T-helper 1 cell treated with Interleukin-12 subunit alpha and Interleukin-12 subunit beta and Interleukin-4 antibody, amounts not matched to agents 30 μg/mL and 1 μg/mL, for 36 hours (primary cell): Measurements from ENCODE around the gene STX1A.

Experiments used
- H3K27ac Mint-ChIP-seq: one replicate; pipeline ENCODE4 v1.8.0; 2021; ENCODE audit warnings: mild to moderate bottlenecking, mixed read lengths
- H3K27me3 Mint-ChIP-seq: one replicate; pipeline ENCODE4 v1.8.0; 2021; ENCODE audit warnings: low read depth, mixed read lengths
- H3K36me3 Mint-ChIP-seq: one replicate; pipeline ENCODE4 v1.8.0; 2021; ENCODE audit warnings: low read depth, mixed read lengths
- H3K4me1 Mint-ChIP-seq: one replicate; pipeline ENCODE4 v1.8.0; 2021; ENCODE audit warnings: low read depth, mixed read lengths
- H3K4me3 Mint-ChIP-seq: one replicate; pipeline ENCODE4 v1.8.0; 2021; ENCODE audit warnings: mild to moderate bottlenecking, moderate library complexity, mixed read lengths
- H3K9me3 Mint-ChIP-seq: one replicate; pipeline ENCODE4 v1.8.0; 2021; ENCODE audit warnings: mixed read lengths

The STX1A gene

DNA sequence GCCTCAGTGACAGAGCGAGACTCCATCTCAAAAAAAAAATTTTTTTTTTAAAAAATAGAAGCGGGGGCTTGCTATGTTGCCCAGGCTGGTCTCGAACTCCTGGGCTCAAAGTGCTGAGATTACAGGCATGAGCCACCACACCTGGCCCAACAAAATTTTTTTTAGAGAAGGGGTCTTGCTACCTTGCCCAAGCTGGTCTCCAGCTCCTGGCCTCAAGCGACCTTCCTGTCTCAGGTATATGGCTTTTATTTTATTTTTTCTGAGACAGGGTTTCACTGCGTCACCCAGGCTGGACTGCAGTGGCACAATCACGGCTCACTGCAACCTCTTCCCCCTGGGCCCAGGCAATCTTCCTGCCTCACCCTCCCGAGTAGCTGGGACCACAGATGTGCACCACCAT, 20.7 kb upstream of the STX1A start:
- Mint-ChIP-seq H3K9me3 (no peaks in the 10 kb centered on the region), H3K4me3 (no peak overlapping the region), H3K4me1 (peaks cover 12% of the 10 kb centered on the region), H3K27ac (no peak overlapping the region), H3K27me3 (no peaks in the 10 kb centered on the region), H3K36me3 (peaks cover 3% of the 10 kb centered on the region)

DNA sequence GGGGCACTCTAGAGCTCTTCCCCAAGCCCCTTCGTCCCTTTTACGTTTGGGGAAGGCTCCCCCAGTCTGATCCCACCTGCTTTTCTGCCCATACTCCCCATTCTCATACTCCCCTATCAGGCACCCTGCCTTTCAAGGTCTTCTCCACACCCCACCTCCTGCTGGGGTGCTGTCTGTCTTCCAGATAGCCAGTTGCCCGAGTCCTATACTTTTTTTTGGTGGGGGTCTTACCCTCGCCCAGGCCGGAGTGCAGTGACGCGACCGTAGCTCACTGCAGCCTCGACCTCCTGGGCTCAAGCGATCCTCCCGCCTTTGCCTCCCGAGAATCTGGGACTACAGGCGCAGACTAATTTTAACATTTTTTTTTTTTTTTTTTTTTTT, 19.9 kb upstream of the STX1A start:
- Mint-ChIP-seq H3K27me3 (no peaks in the 10 kb centered on the region), H3K27ac (peak overlapping the region; percentile 74), H3K36me3 (peaks cover 3% of the 10 kb centered on the region), H3K4me1 (peaks cover 15% of the 10 kb centered on the region), H3K9me3 (no peaks in the 10 kb centered on the region), H3K4me3 (peak overlapping the region; percentile 95)

DNA sequence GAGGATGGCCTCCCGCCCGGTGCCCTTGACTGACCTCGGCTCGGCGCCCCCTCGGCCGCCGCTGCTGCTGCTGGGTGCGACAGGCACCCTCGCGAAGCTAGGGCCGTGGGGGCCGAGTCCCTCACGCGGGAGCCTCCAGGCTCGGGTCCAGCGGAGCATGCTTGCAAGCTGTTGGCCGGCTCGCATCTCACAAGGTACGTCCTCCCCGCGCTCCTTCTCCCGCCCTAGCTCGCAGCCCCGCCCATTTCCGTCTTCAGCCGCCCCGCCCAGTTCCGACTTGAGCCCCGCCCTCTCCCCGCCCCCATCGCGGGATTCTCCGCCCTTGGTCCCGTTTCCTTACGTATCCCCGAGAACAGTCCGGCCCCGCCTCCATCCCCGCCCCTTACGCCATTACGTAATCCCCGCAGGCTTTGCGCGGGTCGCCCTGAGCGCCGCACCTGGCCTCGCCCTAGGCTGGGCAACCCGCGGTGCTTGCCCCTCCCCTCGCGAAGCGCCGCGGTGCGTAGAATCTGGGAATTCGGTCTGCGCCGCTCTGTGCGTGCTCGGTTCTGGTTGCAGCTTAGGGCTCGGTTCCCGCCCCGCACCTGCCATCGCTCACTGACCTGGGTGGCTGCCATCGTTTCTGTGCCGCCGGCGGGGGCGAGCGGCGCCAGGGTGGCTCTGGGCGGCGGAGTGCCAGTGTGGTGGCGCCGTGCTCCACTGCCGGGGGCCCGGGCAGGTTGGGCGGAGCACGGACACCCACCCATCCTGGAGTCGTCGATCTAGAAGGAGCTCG, 19.3 kb upstream of the STX1A start, which contains the start of gene ABHD11:
Gene ABHD11, minus strand, starts transcription at position 191 of the 775 bp plus-strand sequence. Its CDS starts 32 bp downstream, at position 159.
- Mint-ChIP-seq H3K9me3 (no peaks in the 10 kb centered on the region), H3K27ac (peak within 1 kb of the TSS; percentile 96), H3K4me1 (peaks cover 15% of the 10 kb centered on the region), H3K27me3 (no peaks in the 10 kb centered on the region), H3K36me3 (peaks cover 3% of the 10 kb centered on the region), H3K4me3 (peak within 1 kb of the TSS; percentile 95)

DNA sequence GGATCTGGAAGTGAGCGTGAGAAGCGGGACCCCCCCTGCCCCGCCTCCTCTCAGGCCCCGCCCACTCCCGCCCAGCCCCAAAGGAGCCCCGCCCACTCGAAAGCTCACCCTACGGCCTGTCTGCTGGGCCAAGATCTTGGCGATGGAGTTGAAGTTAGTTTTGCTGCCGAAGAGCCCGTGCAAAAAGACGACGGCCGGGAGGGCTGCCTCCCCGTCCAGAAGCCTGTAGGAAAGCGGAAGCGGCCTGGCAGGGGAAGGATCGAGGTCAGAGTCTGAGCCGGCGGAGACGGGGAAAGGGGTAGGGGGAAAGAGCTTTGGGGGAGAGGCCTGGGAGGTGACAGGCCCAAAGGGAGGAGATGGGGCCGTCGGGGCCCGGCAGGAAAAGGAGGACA, 18.7 kb upstream of the STX1A start:
- Mint-ChIP-seq H3K4me3 (peak overlapping the region; percentile 95), H3K4me1 (peaks cover 15% of the 10 kb centered on the region), H3K36me3 (peaks cover 3% of the 10 kb centered on the region), H3K27me3 (no peaks in the 10 kb centered on the region), H3K9me3 (no peaks in the 10 kb centered on the region), H3K27ac (peak overlapping the region; percentile 96)

DNA sequence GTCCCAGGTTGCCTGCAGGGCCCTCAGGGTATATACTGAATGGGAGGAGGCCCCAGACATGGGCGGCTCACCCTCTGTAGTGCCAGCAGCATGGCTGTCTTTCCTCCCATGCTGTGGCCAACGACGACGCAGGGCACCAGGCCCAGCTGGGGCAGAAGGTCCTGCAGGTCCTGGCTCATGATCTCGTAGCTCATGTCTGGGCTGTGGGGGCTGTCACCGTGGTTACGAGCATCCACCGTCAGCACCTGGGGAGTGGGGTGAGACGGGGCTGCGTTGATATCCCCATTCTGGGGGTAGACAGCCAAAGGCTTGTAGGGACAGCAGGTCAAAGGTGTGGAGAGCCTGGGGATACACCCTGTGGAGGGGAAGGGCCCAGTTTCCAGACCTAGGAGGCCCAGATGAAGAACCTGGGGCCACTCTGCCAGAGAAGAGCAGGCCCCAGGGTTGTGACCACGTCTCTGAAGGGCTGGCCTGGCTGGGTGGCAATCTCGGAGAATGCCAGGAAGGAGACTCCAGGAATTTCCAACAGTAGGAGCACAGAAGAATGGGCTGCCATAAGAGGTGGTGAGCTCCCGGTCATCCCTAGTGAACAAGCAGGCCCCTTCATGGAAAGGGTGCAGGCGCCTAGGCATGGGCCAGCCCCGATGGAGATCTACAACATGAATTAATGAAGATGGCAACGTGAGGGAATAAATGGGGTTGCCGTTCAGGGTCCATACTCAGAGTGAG, 18.2 kb upstream of the STX1A start:
- peak overlapping the region; percentile 95 for H3K4me3 Mint-ChIP-seq
- no peaks in the 10 kb centered on the region for H3K27me3 Mint-ChIP-seq
- H3K4me1 Mint-ChIP-seq = peaks cover 15% of the 10 kb centered on the region
- peak overlapping the region; percentile 96 for H3K27ac Mint-ChIP-seq
- H3K36me3 Mint-ChIP-seq = peaks cover 3% of the 10 kb centered on the region
- H3K9me3 Mint-ChIP-seq = no peaks in the 10 kb centered on the region

DNA sequence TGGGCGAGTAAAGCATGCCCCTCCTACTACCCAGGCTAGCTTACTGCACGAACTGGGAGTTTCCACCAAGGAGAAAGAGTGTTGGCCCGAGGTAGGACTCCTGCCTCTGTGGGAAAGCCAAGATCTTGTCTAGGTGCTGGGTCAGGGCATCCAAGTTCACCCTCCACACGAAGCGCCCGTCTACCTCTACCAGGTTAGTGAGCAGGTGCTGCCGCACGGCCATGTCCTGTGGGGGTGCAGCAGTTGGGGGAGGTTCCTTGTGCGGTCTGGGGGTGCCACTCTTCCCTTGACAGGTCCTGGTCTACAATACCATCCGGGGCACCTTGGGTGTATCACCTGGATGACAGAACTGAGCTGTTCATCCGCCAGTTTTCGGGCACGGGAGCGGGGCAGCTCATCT, 17.4 kb upstream of the STX1A start:
- Mint-ChIP-seq H3K36me3 (peaks cover 3% of the 10 kb centered on the region), H3K27ac (no peak overlapping the region), H3K9me3 (no peaks in the 10 kb centered on the region), H3K4me3 (peak overlapping the region; percentile 95), H3K4me1 (peaks cover 15% of the 10 kb centered on the region), H3K27me3 (no peaks in the 10 kb centered on the region)

DNA sequence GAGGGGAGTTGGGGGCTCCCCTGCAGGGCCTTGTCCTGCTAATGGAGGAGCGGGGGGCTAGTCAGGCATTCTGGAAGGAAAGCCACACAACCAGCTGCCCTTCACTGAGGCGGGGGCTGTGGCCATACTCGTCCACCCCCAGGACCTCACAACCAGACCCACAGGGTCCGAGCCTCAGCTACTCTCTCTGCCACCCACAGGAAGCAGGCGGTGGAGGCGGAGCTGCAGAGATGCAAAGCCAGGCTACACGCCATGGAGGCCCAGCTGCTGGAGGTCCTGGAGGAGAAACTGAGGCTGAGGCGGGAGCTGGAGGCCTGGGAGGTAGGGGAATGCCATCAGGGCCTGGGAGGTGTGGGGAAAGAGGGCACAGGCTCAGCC, 16.0 kb upstream of the STX1A start:
- Mint-ChIP-seq H3K4me3 (no peak overlapping the region), H3K36me3 (peaks cover 3% of the 10 kb centered on the region), H3K9me3 (no peaks in the 10 kb centered on the region), H3K4me1 (peaks cover 15% of the 10 kb centered on the region), H3K27ac (no peak overlapping the region), H3K27me3 (no peaks in the 10 kb centered on the region)

DNA sequence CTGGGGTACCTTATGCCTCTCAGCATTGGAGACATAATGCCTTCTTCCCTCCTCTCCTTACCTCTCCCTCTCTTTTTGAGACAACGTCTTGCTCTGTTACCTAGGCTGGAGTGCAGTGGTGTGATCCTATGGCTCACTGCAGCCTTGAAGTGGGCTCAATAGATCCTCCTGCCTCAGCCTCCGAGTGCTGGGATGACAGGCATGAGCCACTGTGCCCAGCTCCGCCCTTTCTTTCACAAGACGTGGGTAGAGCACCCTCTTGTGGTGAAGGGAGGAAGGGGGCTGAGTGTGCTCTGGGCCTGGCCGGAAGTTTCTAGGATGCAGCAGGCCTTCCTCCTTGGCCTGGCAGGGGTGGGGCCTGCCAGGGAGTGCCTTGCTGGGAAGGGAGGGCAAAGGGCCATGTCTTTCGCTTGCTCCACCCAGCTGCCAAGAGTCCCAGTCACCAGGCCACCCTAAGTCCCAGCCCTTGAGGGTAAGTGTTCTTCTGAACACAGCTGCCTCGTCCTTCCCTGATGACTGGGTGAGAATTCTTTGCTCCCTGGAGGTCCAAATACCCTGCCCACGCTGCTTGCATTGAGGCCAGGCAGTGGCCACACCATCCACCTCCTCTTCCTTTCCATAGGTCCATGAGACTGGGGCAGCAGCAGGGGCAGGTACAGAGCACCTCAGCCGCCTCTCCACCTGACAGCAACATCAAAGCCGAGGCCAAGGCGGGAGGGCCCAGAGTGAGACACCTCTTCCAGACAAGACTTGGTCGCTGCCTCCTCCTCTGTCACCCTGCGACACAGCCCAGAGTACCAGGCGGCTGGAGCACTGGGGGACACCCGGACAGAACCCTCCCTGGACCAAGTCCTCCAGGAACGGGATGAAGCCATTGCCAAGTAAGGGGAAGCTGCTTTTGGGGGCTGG, 15.4 kb upstream of the STX1A start:
- Mint-ChIP-seq H3K27ac (no peak overlapping the region), H3K36me3 (peaks cover 3% of the 10 kb centered on the region), H3K9me3 (no peaks in the 10 kb centered on the region), H3K27me3 (no peaks in the 10 kb centered on the region), H3K4me1 (peaks cover 15% of the 10 kb centered on the region), H3K4me3 (no peak overlapping the region)

DNA sequence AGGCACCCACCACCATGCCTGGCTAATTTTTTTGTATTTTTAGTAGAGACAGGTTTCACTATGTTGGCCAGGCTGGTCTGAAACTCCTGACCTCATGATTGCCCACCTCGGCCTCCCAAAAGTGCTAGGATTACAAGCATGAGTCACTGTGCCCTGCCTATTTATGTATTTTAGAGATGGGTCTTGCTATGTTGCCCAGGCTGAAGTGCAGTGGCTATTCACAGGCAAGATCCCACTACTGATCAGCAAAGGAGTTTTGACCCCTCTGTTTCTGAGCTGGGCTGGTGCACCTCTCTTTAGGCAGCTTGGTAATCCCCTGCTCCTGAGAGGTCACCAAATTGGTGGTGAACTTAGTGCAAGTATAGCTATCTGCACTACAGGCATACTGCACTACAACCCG, 12.9 kb upstream of the STX1A start:
- Mint-ChIP-seq H3K27ac (no peak overlapping the region), H3K4me3 (no peak overlapping the region), H3K27me3 (peaks cover 7% of the 10 kb centered on the region), H3K9me3 (no peaks in the 10 kb centered on the region), H3K36me3 (peaks cover 3% of the 10 kb centered on the region), H3K4me1 (peaks cover 8% of the 10 kb centered on the region)

DNA sequence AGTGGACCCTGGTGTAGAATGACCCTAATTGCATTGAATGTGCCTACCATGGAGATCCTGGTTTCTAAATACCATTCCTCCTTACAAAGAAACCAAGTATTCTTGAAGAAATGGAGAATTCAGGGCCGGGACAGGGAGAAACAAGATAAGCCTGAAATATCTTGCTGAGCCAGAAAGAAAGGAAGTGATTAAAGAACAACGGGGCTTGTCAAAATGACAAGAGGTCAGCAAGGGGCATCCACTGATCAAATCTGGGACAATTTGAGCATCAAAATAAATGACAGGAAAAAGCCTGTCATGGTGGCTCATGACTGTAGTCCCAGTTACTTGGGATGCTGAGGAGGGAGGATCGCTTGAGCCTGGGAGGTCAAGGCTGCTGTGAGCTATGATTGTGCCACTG, 11.0 kb upstream of the STX1A start:
- H3K36me3 Mint-ChIP-seq = no peaks in the 10 kb centered on the region
- H3K4me3 Mint-ChIP-seq = no peak overlapping the region
- no peak overlapping the region for H3K27ac Mint-ChIP-seq
- H3K27me3 Mint-ChIP-seq = peaks cover 7% of the 10 kb centered on the region
- H3K9me3 Mint-ChIP-seq = no peaks in the 10 kb centered on the region
- peaks cover 3% of the 10 kb centered on the region for H3K4me1 Mint-ChIP-seq

DNA sequence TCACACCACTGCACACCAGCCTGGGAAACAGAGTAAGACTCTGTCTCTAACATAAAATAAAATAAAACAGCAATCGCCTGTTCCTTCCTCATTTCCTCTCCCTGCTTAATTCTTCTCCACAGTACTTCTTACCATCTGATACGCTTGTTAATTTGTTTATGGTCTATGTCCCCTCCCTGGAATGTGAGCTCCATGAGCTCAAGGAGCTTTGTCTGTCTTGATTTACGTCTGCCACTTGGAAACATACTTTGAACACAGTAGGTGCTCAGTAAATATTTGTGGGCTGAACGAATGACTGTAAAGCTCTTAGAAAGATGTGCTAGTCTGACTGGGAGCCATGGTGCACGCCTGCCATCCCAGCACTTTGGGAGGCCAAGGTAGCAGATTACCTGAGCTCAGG, 9.1 kb upstream of the STX1A start:
- Mint-ChIP-seq H3K4me1 (no peaks in the 10 kb centered on the region), H3K27me3 (peaks cover 11% of the 10 kb centered on the region), H3K36me3 (no peaks in the 10 kb centered on the region), H3K4me3 (no peak overlapping the region), H3K9me3 (no peaks in the 10 kb centered on the region), H3K27ac (no peak overlapping the region)

DNA sequence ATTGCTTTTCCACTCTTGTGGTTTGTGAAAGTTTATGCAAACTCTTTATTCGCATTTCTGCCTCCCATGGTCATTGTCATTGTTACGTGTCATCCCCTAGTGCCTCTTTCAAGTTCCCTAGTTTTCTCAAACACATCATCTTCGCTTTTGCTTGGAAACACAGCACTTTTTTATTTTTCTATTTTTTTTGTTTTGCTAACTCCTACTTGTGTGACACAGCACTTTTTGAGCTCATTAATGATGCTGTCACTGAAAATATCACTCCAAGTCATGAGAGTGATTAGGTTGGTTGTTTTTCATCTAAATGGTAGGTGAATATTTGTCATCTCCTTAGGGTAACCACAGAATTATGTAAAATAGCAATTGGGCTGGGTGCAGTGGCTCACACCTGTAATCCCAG, 8.5 kb upstream of the STX1A start:
- Mint-ChIP-seq H3K9me3 (no peaks in the 10 kb centered on the region), H3K27me3 (peaks cover 11% of the 10 kb centered on the region), H3K27ac (no peak overlapping the region), H3K4me3 (no peak overlapping the region), H3K4me1 (no peaks in the 10 kb centered on the region), H3K36me3 (no peaks in the 10 kb centered on the region)

DNA sequence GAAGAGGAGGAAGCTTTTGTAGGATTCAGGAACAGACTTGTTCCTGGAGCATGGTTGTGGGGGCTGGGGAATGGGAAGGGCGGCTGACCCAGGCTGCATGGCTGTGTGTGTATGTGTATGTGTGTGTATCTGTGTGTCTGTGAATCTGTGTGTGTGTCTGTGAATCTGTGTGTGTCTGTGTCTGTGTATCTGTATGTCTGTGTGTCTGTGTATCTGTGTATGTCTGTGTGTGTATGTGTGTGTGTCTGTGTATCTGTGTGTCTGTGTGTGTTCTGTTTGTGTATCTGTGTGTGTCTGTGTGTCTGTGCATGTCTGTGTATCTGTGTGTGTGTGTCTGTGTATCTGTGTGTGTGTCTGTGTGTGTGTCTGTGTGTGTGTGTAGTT, 6.6 kb upstream of the STX1A start:
- Mint-ChIP-seq H3K4me1 (no peaks in the 10 kb centered on the region), H3K4me3 (no peak overlapping the region), H3K36me3 (no peaks in the 10 kb centered on the region), H3K27ac (no peak overlapping the region), H3K9me3 (no peaks in the 10 kb centered on the region), H3K27me3 (peaks cover 20% of the 10 kb centered on the region)

DNA sequence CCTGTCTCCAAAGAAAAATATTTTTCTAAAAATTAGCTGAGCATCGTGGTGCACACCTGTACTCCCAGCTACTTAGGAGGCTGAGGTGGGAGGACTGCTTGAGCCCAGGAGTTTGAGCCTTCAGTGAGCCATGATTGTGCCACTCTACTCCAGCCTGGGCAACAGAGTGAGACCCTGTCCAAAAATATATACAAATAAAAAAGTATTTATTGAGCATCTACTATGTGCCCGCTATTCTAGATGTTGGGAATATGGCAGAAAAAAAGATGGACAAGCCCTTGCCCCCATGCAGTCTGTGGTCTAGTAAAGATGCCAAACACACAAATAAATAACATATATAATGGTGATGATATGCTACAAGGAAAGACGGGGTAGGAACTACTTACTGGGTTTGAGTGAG, 4.3 kb upstream of the STX1A start:
- no peak overlapping the region for H3K4me3 Mint-ChIP-seq
- no peaks in the 10 kb centered on the region for H3K36me3 Mint-ChIP-seq
- H3K27me3 Mint-ChIP-seq = peaks cover 29% of the 10 kb centered on the region
- peaks cover 5% of the 10 kb centered on the region for H3K4me1 Mint-ChIP-seq
- no peak overlapping the region for H3K27ac Mint-ChIP-seq
- H3K9me3 Mint-ChIP-seq = no peaks in the 10 kb centered on the region
